ENCODE measurements around the gene SNTB2.

Gene SNTB2

DNA sequence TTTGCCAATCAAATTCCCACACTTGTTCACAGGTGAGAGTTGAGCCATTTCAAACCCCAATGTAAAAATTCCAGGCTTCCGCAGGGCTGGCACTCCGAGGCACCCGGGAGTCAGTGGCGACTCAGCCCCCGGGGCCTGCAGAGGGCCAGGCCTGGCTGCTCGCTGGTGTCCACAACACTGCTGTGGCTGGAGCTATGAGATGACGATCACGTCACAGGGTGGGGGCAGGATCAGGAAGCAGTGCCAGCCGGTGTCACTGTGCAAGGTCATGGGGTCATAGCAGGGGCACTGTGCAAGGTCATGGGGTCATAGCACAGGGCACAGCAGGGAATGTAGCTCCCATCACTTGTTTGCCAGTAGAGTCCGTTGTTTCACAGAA lies 131.9 kb downstream of the SNTB2 start:
- Histone ChIP-seq H3K4me1 (ENCODE audit: insufficient read depth, low read length) (no peaks in the 10 kb centered on the region), H3K9ac (ENCODE audit: low read depth, low read length) (no peak overlapping the region), H3K9me3 (ENCODE audit: control insufficient read depth, insufficient read depth, low read length) (no peaks in the 10 kb centered on the region), H3K36me3 (ENCODE audit: insufficient read depth, low read length) (peaks cover 27% of the 10 kb centered on the region)

- Histone ChIP-seq H3K4me1 (ENCODE audit: insufficient read depth, low read length) (no peaks in the 10 kb centered on the region), H3K9ac (ENCODE audit: low read depth, low read length) (no peak overlapping the region), H3K9me3 (ENCODE audit: control insufficient read depth, insufficient read depth, low read length) (no peaks in the 10 kb centered on the region), H3K36me3 (ENCODE audit: insufficient read depth, low read length) (peaks cover 27% of the 10 kb centered on the region)
Measured at GRCh38 chr16:69319381-69319780, 132.4 kb downstream of the SNTB2 start.

- H3K9ac ChIP-seq (ENCODE audit: low read depth, low read length): no peak overlapping the region
- H3K36me3 ChIP-seq (ENCODE audit: insufficient read depth, low read length): peaks cover 27% of the 10 kb centered on the region
- H3K9me3 ChIP-seq (ENCODE audit: control insufficient read depth, insufficient read depth, low read length): no peaks in the 10 kb centered on the region
- no peaks in the 10 kb centered on the region for H3K4me1 ChIP-seq (ENCODE audit: insufficient read depth, low read length)
Measured at GRCh38 chr16:69319826-69320739, 133.1 kb downstream of the SNTB2 start.

- Histone ChIP-seq H3K36me3 (ENCODE audit: insufficient read depth, low read length) (peaks cover 27% of the 10 kb centered on the region), H3K9ac (ENCODE audit: low read depth, low read length) (no peak overlapping the region), H3K4me1 (ENCODE audit: insufficient read depth, low read length) (no peaks in the 10 kb centered on the region), H3K9me3 (ENCODE audit: control insufficient read depth, insufficient read depth, low read length) (no peaks in the 10 kb centered on the region)
Measured at GRCh38 chr16:69320740-69321073, 133.7 kb downstream of the SNTB2 start.

GRCh38 chr16:69321080-69321479 lies 134.1 kb downstream of the SNTB2 start:
- Histone ChIP-seq H3K9me3 (ENCODE audit: control insufficient read depth, insufficient read depth, low read length) (no peaks in the 10 kb centered on the region), H3K9ac (ENCODE audit: low read depth, low read length) (no peak overlapping the region), H3K36me3 (ENCODE audit: insufficient read depth, low read length) (peaks cover 29% of the 10 kb centered on the region), H3K4me1 (ENCODE audit: insufficient read depth, low read length) (no peaks in the 10 kb centered on the region)

DNA sequence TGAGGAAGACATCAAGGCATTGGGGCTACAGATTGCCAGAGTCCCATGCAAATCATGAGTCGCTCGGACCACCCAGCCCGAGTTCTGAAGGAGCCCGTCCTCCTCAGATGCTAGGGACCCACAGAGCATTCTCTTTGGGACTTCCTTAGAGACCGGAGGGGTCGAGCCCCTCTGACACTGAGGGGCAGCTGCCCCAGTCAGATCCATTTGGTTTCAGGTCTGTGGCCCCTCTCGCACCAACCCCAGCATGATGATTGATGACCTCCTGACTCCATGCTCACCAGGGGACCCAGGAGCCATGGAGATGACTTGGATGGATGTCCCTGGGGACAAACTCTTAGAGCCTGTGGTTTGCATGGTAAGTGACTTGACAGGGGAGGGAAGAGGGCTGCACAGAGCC lies 135.4 kb downstream of the SNTB2 start:
- H3K36me3 ChIP-seq (ENCODE audit: insufficient read depth, low read length): peaks cover 37% of the 10 kb centered on the region
- no peak overlapping the region for H3K9ac ChIP-seq (ENCODE audit: low read depth, low read length)
- no peaks in the 10 kb centered on the region for H3K4me1 ChIP-seq (ENCODE audit: insufficient read depth, low read length)
- H3K9me3 ChIP-seq (ENCODE audit: control insufficient read depth, insufficient read depth, low read length): no peaks in the 10 kb centered on the region

- 0 out of 2 replicates have a peak, but pooled peaks cover 2% of the 10 kb centered on the region for H3K4me1 ChIP-seq (ENCODE audit: insufficient read depth, low read length)
Measured at GRCh38 chr16:69323415-69323814, 136.5 kb downstream of the SNTB2 start.

GRCh38 chr16:69324013-69324531 lies 137.1 kb downstream of the SNTB2 start:
- Histone ChIP-seq H3K9me3 (ENCODE audit: control insufficient read depth, insufficient read depth, low read length) (no peaks in the 10 kb centered on the region), H3K9ac (ENCODE audit: low read depth, low read length) (no peak overlapping the region), H3K4me1 (ENCODE audit: insufficient read depth, low read length) (0 out of 2 replicates have a peak, but pooled peaks cover 6% of the 10 kb centered on the region), H3K36me3 (ENCODE audit: insufficient read depth, low read length) (peaks cover 42% of the 10 kb centered on the region)

More at GRCh38 chr16:69323415-69323814, 136.5 kb downstream of the SNTB2 start:
- no peaks in the 10 kb centered on the region for H3K9me3 ChIP-seq (ENCODE audit: control insufficient read depth, insufficient read depth, low read length)
- H3K36me3 ChIP-seq (ENCODE audit: insufficient read depth, low read length): peaks cover 40% of the 10 kb centered on the region
- no peak overlapping the region for H3K9ac ChIP-seq (ENCODE audit: low read depth, low read length)

DNA sequence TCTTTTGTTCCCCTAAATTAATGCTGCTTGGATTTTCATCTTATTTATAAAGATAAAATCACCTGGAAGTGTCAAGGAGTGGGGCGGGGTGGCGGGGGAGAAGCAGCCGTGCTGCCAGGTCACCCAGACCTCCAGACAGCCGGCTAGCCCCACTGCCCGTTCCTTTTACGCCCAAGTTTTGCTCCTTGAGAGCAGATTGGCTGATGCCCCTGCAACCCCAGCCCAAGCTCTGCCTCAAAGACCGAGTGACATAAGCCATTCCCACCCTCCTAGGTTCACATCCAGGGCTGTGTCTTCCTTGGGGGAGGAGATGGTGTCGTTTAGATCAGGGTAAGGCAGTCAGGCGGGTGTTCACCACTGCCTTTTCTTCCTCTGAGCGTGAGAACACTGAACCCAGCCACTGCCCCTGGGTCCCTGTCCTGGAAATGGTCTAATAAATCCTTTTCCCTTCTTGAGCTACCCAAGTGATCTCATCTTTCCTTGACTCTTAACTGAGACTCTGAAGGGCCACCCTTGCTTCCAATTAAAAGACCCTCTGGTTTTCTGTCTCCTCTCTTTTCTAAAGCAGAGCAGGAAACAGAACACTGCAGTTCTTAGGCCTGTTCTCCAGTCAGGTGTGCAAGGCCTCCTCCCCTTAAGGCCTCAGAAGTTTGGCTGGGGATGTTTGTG lies 137.8 kb downstream of the SNTB2 start:
- Histone ChIP-seq H3K36me3 (ENCODE audit: insufficient read depth, low read length) (peaks cover 42% of the 10 kb centered on the region), H3K4me1 (ENCODE audit: insufficient read depth, low read length) (0 out of 2 replicates have a peak, but pooled peaks cover 6% of the 10 kb centered on the region), H3K9me3 (ENCODE audit: control insufficient read depth, insufficient read depth, low read length) (no peaks in the 10 kb centered on the region), H3K9ac (ENCODE audit: low read depth, low read length) (no peak overlapping the region)

- no peak overlapping the region for H3K9ac ChIP-seq (ENCODE audit: low read depth, low read length)
- H3K9me3 ChIP-seq (ENCODE audit: control insufficient read depth, insufficient read depth, low read length): no peaks in the 10 kb centered on the region
- H3K4me1 ChIP-seq (ENCODE audit: insufficient read depth, low read length): 0 out of 2 replicates have a peak, but pooled peaks cover 6% of the 10 kb centered on the region
- H3K36me3 ChIP-seq (ENCODE audit: insufficient read depth, low read length): peaks cover 35% of the 10 kb centered on the region
Measured at GRCh38 chr16:69325784-69326171, 138.8 kb downstream of the SNTB2 start.

GRCh38 chr16:69326172-69326873 lies 139.4 kb downstream of the SNTB2 start:
- Histone ChIP-seq H3K4me1 (ENCODE audit: insufficient read depth, low read length) (0 out of 2 replicates have a peak, but pooled peaks cover 6% of the 10 kb centered on the region), H3K9ac (ENCODE audit: low read depth, low read length) (no peak overlapping the region), H3K9me3 (ENCODE audit: control insufficient read depth, insufficient read depth, low read length) (no peaks in the 10 kb centered on the region), H3K36me3 (ENCODE audit: insufficient read depth, low read length) (peaks cover 32% of the 10 kb centered on the region)

GRCh38 chr16:69327585-69328310 lies 140.8 kb downstream of the SNTB2 start:
- Histone ChIP-seq H3K9me3 (ENCODE audit: control insufficient read depth, insufficient read depth, low read length) (no peaks in the 10 kb centered on the region), H3K9ac (ENCODE audit: low read depth, low read length) (no peak overlapping the region), H3K4me1 (ENCODE audit: insufficient read depth, low read length) (0 out of 2 replicates have a peak, but pooled peaks cover 6% of the 10 kb centered on the region), H3K36me3 (ENCODE audit: insufficient read depth, low read length) (peaks cover 22% of the 10 kb centered on the region)

- Histone ChIP-seq H3K36me3 (ENCODE audit: insufficient read depth, low read length) (peaks cover 25% of the 10 kb centered on the region), H3K9me3 (ENCODE audit: control insufficient read depth, insufficient read depth, low read length) (no peaks in the 10 kb centered on the region), H3K4me1 (ENCODE audit: insufficient read depth, low read length) (0 out of 2 replicates have a peak, but pooled peaks cover 6% of the 10 kb centered on the region), H3K9ac (ENCODE audit: low read depth, low read length) (peak overlapping the region; percentile 84)
Measured at GRCh38 chr16:69328854-69329316, 141.9 kb downstream of the SNTB2 start.

All from ES-I3 (cell line).